ENCODE measurements around the gene KRTAP17-1. TPM values are rescaled to one million over a fixed set of nuclear protein-coding genes. Genes with fewer than 3 reads are reported as not detected.

The KRTAP17-1 gene
- total RNA-seq, 3 donors from 2014 or later: not detected

DNA sequence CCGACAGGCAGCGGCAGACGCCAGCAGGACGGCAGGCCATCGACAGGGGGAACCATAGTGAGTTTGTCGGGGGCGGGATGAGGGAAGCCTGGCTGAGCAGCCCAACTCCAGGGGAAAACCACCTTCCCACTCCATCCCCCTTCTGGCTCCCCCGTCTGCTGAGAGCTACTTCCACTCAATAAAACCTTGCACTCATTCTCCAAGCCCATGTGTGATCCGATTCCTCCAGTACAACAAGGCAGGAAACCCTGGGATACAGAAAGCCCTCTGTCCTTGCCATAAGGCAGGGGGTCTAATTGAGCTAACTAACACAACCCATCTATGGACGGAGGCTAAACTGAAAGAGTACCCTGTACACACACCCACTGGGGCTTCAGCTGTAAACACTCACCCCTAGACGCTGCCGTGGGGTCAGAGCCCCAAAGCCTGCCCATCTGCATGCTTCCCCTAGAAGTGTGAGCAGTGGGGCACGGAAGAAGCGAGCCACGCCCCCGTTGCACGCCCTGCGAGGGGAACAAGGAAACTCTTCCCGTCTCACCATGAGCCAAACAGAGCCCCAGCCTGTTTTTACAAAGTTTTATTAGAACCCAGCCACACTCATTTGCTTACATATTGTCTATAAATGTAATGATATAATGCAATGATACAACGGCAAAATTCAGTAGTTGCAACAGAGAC lies 16.9 kb downstream of the KRTAP17-1 start:
- intact Hi-C loops (cut with DNase I; ENCODE audit: low total_unique reads): no loop called here
- no peaks in the 10 kb centered on the region for H3K27me3 ChIP-seq
- H3K4me1 ChIP-seq: no peaks in the 10 kb centered on the region
- no peak for DNase-seq (ENCODE audit: low spot score in 2 of 2)
- TF ChIP-seq, protein P1, sequence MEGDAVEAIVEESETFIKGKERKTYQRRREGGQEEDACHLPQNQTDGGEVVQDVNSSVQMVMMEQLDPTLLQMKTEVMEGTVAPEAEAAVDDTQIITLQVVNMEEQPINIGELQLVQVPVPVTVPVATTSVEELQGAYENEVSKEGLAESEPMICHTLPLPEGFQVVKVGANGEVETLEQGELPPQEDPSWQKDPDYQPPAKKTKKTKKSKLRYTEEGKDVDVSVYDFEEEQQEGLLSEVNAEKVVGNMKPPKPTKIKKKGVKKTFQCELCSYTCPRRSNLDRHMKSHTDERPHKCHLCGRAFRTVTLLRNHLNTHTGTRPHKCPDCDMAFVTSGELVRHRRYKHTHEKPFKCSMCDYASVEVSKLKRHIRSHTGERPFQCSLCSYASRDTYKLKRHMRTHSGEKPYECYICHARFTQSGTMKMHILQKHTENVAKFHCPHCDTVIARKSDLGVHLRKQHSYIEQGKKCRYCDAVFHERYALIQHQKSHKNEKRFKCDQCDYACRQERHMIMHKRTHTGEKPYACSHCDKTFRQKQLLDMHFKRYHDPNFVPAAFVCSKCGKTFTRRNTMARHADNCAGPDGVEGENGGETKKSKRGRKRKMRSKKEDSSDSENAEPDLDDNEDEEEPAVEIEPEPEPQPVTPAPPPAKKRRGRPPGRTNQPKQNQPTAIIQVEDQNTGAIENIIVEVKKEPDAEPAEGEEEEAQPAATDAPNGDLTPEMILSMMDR (IDR thresholded peaks at IDR 0.05): no peak
- no peak for TF ChIP-seq POLR2A (IDR thresholded peaks at IDR 0.05)
- TF ChIP-seq POLR2AphosphoS5 (IDR thresholded peaks at IDR 0.05): no peak
- no peak overlapping the region for H3K4me3 ChIP-seq
- no peaks in the 10 kb centered on the region for H3K36me3 ChIP-seq
- H3K9me3 ChIP-seq: no peaks in the 10 kb centered on the region
- no peak overlapping the region for H3K27ac ChIP-seq

- H3K36me3 ChIP-seq: no peaks in the 10 kb centered on the region
- DNase-seq (ENCODE audit: low spot score in 2 of 2): no peak
- H3K27me3 ChIP-seq: no peaks in the 10 kb centered on the region
- no peak overlapping the region for H3K4me3 ChIP-seq
- intact Hi-C loops (cut with DNase I; ENCODE audit: low total_unique reads): no loop called here
- TF ChIP-seq, protein P1 (IDR thresholded peaks at IDR 0.05): no peak
- no peak for TF ChIP-seq POLR2A (IDR thresholded peaks at IDR 0.05)
- no peak for TF ChIP-seq POLR2AphosphoS5 (IDR thresholded peaks at IDR 0.05)
- H3K27ac ChIP-seq: no peak overlapping the region
- no peaks in the 10 kb centered on the region for H3K9me3 ChIP-seq
- H3K4me1 ChIP-seq: no peaks in the 10 kb centered on the region
These were observed 18.7 kb downstream of the KRTAP17-1 start for GRCh38 chr17:41296846-41297245.

- intact Hi-C loops (cut with DNase I; ENCODE audit: low total_unique reads): no loop called here
These were observed 21.5 kb downstream of the KRTAP17-1 start for GRCh38 chr17:41294016-41294415.

GRCh38 chr17:41287050-41287449 lies 28.5 kb downstream of the KRTAP17-1 start:
- Histone ChIP-seq H3K36me3 (no peaks in the 10 kb centered on the region), H3K27me3 (no peaks in the 10 kb centered on the region), H3K4me1 (no peaks in the 10 kb centered on the region), H3K27ac (no peak overlapping the region), H3K9me3 (no peaks in the 10 kb centered on the region), H3K4me3 (no peak overlapping the region)
- intact Hi-C loops (cut with DNase I; ENCODE audit: low total_unique reads): no loop called here
- TF ChIP-seq, protein P1 (IDR thresholded peaks at IDR 0.05): no peak
- TF ChIP-seq POLR2A (IDR thresholded peaks at IDR 0.05): no peak
- TF ChIP-seq POLR2AphosphoS5 (IDR thresholded peaks at IDR 0.05): no peak
- no peak for DNase-seq (ENCODE audit: low spot score in 2 of 2)

More at GRCh38 chr17:41294016-41294415, 21.5 kb downstream of the KRTAP17-1 start:
- TF ChIP-seq POLR2AphosphoS5 (IDR thresholded peaks at IDR 0.05): no peak
- TF ChIP-seq, protein P1 (IDR thresholded peaks at IDR 0.05): no peak
- no peak for TF ChIP-seq POLR2A (IDR thresholded peaks at IDR 0.05)
- Histone ChIP-seq H3K27me3 (no peaks in the 10 kb centered on the region), H3K27ac (no peak overlapping the region), H3K9me3 (no peaks in the 10 kb centered on the region), H3K36me3 (no peaks in the 10 kb centered on the region), H3K4me1 (no peaks in the 10 kb centered on the region), H3K4me3 (no peak overlapping the region)
- DNase-seq (ENCODE audit: low spot score in 2 of 2): no peak

- H3K27me3 ChIP-seq: no peaks in the 10 kb centered on the region
- no peaks in the 10 kb centered on the region for H3K9me3 ChIP-seq
- TF ChIP-seq, protein P1 (IDR thresholded peaks at IDR 0.05): no peak
- TF ChIP-seq POLR2AphosphoS5 (IDR thresholded peaks at IDR 0.05) (no peak), POLR2A (IDR thresholded peaks at IDR 0.05) (no peak)
- H3K4me3 ChIP-seq: no peak overlapping the region
- no peak overlapping the region for H3K27ac ChIP-seq
- no peak for DNase-seq (ENCODE audit: low spot score in 2 of 2)
- no peaks in the 10 kb centered on the region for H3K36me3 ChIP-seq
- H3K4me1 ChIP-seq: no peaks in the 10 kb centered on the region
- intact Hi-C loops (cut with DNase I; ENCODE audit: low total_unique reads): no loop called here
These were observed 31.0 kb downstream of the KRTAP17-1 start for GRCh38 chr17:41284546-41284945.

Measured in breast epithelium (tissue), 4 donors.